NCI-H2029 treated with DMSO at 0.1 percent for 48 hours (cell line): ENCODE measurements around the gene BCKDHB.
"Not testable (repeated sequence)": the region's sequence is repeated elsewhere in the genome, so short reads cannot be mapped to it uniquely, and the experiment has no call there.

Experiments
- DNase-seq: peaks from one replicate; lab custom pipeline; 2025; lab: John Stamatoyannopoulos, UW

BCKDHB gene

GRCh38 chr6:80106418-80107235, at the start of gene BCKDHB:
TSS of gene BCKDHB (plus strand) at chr6:80106671. CDS start at chr6:80106694, 23 bp downstream.
- DNase-seq: peak; percentile 89

GRCh38 chr6:80060774-80061173, 45.7 kb upstream of the BCKDHB start:
- DNase-seq: no peak

DNA sequence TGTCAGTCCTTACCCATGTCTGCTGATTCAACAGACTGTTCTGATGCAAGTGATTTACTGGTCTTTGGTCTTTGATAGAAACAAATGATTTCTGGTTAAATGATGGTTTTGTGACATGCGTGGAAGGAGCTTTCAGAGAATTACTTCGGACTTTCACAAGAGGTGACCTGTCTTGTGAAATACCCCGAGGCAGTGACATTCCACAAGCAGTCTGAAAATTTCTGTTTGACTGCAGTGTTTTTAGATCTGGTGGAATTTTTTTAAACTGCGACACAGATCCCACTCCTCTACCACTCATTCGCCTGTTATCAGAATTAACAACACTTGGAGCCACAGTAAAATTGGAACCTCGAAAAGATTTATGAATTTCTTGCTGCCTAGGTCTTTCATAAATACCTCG, 38.3 kb upstream of the BCKDHB start:
- DNase-seq: not testable (repeated sequence)

- not testable (repeated sequence) for DNase-seq
Observed at GRCh38 chr6:80070431-80070830, 36.0 kb upstream of the BCKDHB start.

DNA sequence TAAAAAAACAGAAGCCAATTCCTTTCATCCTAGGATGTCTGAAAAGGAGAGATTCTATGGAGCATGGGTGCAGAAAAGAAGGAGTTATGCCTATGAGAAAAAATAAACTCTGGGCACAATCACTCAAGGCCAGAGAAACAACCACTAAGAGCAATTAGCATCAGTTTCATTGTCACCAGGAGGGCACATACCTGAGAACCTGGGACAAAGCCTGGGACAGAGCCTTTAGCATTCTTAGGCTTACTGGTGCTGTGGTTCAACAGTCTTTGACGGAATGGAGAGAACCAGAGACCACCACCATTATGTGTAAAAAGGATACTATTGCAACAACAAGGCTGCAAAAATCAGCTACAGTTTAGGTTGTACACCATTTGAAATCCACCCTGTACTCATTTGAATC, 29.4 kb upstream of the BCKDHB start:
- DNase-seq: no peak

DNA sequence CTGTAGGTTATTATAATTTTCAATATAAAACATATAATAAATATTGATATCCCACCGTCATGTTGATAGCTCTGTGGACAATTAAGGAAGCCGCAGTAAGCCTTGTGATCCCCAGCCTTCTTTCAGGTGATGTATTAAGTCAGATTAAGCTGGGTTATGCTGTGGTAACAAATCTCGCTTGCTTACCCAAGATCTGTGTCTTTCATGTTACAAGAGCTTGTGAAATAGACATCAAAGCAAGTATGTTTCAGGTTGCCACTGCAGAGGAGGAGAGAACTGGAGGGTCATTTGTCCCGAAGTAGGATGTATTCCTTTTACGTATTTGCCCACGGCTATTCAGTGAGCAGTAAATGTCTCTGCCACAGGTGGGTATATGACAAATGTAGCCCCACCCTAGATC, 17.8 kb upstream of the BCKDHB start:
- DNase-seq: no peak

DNA sequence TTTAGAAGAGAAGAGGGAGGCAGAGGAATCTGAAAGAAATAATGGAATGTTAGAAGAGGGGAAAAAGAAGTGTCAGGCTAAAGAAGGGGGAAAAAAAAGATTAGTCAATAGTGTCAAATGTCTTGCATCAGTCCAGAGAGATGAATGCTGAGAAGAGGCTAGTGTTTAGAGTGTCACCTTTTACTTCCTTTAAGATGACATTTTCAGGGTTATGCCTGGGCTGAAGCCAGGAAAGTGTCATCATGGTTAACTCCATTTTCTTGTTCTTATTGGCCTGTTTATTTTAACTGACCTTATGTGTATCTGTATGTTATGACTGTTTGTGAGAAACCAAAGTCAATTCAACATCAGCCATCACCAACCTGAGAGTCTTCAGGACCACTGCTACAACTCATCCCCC, 15.0 kb upstream of the BCKDHB start:
- no peak for DNase-seq

- DNase-seq: peak; percentile 7
Observed at GRCh38 chr6:80094017-80094416, 12.5 kb upstream of the BCKDHB start.

GRCh38 chr6:80095600-80095999, 10.9 kb upstream of the BCKDHB start:
- DNase-seq: no peak

- no peak for DNase-seq
Observed at GRCh38 chr6:80098392-80098791, 8.1 kb upstream of the BCKDHB start.

DNA sequence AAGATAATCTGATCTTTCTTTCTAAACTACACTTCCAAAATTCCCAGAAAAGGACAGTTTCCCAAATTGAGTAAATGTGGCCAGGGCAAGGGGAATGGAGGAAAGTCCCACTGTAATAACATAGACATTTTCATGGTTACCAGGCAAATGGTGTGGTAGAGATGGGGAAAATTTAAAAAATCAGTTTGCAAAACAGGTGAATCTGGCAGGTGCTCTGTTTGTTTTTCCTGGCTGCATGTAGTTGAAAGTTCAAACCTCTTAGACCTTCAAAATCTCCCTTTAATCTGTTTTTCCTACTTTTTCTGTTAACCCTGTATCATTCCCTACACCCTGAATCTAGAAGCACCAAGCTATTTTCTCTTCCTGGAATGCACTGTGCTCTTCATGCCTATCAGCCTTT, 2.0 kb upstream of the BCKDHB start:
- DNase-seq: no peak

DNA sequence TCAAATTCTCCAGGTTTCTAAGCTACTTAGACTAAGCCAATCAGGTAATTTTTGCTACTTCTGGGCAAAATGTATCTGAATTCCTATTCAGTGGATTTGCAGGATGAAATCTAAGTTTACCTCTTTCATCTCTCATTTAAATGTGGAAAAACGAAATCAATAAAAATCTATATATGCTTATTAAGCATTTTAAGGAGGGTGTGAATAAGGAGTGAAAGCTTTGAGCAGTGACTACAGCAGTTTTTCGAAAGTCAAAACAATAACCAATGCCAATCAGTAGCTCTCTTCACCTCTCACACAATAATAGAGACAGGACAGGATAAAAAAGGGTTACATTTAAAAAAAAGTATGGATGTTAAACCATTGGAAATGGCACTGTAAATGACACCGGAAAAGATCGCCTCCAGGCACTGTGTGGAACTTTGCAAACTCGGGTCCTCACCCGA, 476 bp upstream of the BCKDHB start:
- no peak for DNase-seq

GRCh38 chr6:80122576-80122975, 16.1 kb downstream of the BCKDHB start:
- DNase-seq: not testable (repeated sequence)

DNA sequence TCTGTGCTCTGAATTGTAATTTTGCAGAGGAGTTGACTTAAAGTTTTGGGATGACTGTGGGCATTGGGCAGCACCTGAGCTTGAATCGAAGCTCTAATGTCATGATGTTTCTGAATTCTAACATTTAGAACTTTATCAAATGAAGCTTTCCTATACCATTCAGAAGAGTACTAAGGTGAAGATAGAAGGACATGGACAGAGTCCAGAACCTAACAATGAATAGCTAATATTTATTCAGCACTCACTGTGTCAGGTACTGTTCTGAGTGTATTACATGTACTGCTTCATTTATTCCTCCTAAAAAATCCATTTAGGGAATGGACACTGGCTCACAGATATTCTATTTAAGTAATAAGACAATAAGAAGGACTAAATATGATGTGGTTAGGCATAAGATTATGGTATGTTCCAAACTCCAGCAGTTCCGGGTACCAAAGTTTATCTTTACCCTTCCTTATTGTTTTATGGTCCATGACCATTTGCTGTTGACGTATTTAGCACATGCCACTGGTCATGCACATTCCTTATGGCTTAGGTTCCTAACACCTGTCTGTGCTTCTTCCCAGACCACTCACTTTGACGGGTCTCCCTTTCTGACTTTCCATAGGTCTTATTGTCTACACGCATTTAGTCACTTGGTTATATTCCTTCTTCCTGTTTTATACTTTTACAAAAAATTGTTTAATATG, 20.3 kb downstream of the BCKDHB start:
- peak; percentile 30 for DNase-seq

DNA sequence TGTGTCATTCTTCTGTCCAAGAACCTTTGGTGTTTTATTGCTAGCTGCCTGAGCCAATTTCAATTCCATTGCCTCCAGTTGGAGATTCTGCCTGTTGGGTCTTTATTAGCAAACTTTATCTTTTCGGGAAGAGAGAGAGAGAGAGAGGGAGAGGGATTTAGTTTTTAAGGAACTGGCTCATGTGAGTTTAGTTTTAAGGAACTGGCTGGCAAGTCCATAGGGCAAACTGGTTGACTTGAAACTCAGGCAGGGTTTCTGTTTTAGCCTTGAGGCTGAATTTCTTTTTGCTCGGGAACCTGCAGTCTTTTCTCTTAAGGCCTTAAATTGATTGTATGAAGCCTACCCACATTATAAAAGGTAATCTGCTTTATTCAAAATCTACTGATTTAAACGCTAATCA, 23.0 kb downstream of the BCKDHB start:
- DNase-seq: no peak

DNA sequence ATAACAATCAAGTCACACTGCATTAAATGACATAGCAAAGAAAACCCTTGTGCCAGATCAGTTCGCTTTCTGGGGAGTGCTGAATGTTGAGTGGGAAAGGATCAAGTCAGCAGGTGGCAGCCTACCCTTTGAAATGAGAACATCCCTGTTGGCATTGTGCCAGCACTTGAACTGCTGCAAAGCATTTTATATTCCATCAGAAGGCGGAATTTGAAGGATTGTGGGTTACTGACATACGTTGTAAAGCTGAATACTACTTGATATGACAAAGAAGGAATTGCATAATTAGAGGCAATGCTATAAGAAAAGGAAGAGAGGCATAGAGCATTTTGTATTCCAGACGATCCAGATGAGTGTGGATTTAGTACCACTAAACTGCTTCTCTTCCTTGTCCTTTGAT, 26.5 kb downstream of the BCKDHB start:
- peak; percentile 61 for DNase-seq

DNA sequence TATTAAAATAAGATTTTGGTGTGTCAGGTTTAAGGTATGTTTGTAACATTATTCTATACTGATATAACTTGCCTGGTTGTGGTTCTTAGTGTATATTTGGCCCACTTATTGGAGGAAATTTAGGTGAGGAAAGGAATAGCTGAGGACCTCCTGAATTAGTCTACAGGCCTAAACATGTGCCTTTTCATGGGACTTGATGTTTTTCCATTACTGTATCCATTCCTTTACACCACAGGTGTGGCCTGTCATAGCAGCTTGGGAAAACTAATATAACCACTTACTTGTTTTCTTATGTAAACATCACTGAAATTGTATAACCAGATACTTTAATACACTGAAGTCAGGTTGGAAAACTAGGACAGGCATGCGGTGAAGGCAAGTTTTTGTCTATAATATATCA, 27.6 kb downstream of the BCKDHB start:
- DNase-seq: no peak

DNA sequence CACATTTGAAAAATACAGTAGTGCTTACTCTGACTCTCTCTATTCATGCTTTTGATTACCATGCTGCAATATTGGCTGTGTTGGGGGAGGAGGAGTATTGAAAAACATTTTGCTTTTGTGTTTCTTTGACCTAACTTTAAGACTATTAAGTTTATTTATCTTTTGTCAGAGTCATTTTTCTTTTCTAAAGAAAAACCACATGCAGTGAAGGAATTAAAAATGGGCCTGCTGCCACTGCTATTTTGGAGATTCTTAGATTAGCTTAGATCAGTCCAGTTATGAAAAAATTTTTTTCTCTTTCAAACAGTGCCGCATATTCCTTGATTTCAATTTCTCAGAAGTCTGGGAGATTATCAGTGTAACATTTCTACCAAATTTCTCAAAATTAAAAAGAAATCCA, 36.1 kb downstream of the BCKDHB start:
- no peak for DNase-seq

DNA sequence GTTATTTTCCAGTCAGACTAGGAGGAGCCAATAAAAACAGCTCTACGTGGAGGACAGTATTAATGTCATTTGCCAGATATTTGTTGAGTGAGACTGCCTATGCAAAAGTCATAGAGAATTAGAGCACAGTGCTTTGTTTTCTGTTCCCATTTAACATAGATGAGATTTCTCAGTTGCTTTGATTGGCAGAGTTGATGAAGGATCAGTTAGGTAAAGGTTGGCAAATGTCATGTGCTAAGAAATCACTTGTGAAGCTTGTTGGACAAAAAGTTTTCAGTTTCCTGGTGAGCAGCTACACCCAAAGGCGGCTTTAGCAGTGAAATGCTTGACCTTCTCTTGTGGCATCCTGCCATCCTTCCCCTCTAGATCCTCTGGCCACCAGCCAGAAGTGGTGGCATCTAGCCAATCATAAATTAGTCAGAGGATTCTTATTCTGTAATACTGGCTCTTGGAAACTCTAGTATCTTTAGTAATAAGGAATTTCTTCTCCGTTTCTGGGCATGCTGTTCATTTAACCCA, 37.0 kb downstream of the BCKDHB start:
- DNase-seq: peak; percentile 30

DNA sequence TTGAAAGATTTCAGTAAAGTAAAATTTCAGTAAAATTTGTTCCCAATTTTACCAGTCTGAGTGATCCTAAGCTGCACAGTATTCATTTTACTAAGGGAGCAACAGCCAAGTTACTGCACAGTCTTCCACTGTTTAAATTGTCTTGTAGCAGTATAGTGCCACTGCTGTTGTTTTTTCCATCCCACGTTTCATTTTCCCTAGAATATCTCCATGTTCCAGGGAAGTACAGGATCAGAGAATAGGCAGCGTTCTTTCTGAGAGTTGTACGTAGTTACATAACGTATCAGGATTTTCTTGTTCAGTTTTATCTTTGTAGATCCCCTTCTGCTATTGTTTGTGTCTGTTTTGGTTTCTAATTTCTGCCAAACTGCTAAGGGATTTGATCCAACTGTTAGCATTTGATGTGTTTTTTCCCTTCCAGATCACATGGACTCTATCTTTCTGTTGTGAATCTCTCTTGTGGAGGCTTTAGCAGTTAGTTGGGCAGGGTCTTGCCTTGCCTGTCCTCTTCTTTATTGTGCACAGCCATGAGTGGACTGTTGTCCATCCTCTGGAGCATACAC, 38.4 kb downstream of the BCKDHB start:
- no peak for DNase-seq

DNA sequence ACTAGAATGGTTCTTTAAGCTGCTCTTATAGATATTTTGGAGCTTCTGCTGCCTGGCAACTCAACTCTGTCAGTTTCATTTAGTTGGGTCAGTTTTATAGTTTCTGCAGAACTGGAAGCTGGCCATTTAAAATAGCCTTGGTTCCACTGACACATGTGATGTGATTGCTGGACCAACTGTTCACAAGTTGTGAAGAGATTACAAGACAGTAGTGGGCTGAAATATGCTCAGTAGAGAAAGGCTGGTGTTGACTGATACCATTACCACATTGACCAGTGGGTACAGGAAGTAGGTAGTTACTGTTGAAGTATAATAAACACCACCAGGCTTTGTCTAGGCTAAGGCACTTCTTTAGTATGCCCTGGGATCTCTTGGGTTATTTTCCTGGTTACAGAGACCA, 39.0 kb downstream of the BCKDHB start:
- no peak for DNase-seq

GRCh38 chr6:80145921-80146320, 39.5 kb downstream of the BCKDHB start:
- no peak for DNase-seq

GRCh38 chr6:80148220-80148619, 41.7 kb downstream of the BCKDHB start:
- no peak for DNase-seq
